Gastroesophageal sphincter (tissue), 4 donors: ENCODE data around the gene CCDC85A. TPM values are rescaled to one million over a fixed set of nuclear protein-coding genes. Genes with fewer than 3 reads are reported as not detected.

Source experiments
- ATAC-seq: fragments of 150-250 bp; one replicate; pipeline ENCODE4 v1.9.1; 2016; ENCODE audit warnings: mild to moderate bottlenecking, moderate library complexity
- H3K27ac ChIP-seq, 4 donors: fragments of 200-600 bp; sonication (generic) in 3 of 4; 1 replicate in 3 of 4; 2 replicates in 1 of 4; pipeline ENCODE4 v1.5.1; 2016 to 2019
- H3K27me3 ChIP-seq: fragments of 200-600 bp; sonication (generic); one replicate; pipeline ENCODE4 v1.5.1; 2019
- H3K36me3 ChIP-seq, 2 donors: fragments of 200-600 bp; sonication (generic); one replicate each; pipeline ENCODE4 v1.5.1; 2019; ENCODE audit warnings: control low read depth in 1 of 2
- H3K4me1 ChIP-seq, 3 donors: fragments of 200-600 bp; sonication (generic); 1 replicate in 2 of 3; 2 replicates in 1 of 3; pipeline ENCODE4 v1.5.1; 2016 to 2019; ENCODE audit warnings: control low read depth in 2 of 3
- H3K4me3 ChIP-seq, 2 donors: fragments of 200-600 bp; sonication (generic); one replicate each; pipeline ENCODE4 v1.5.1; 2019; ENCODE audit warnings: mild to moderate bottlenecking in 1 of 2, moderate library complexity in 1 of 2
- H3K9me3 ChIP-seq, 3 donors: fragments of 200-600 bp; sonication (generic); one replicate each; pipeline ENCODE4 v1.5.1; 2017 to 2019; ENCODE audit warnings: control low read depth in 2 of 3
- EP300 ChIP-seq: sonication (generic); formaldehyde crosslinking; IDR thresholded peaks from one replicate; pipeline ENCODE4 v1.6.1; 2017; ENCODE audit warnings: antibody characterized with exemption, mild to moderate bottlenecking
- POLR2A ChIP-seq, 2 donors: fragments of 450-650 bp; IDR thresholded peaks; one replicate each; pipeline ENCODE4 v1.6.1; 2017; ENCODE audit warnings: antibody characterized with exemption in 2 of 2, mild to moderate bottlenecking in 2 of 2, moderate library complexity in 1 of 2
- POLR2AphosphoS5 ChIP-seq: sonication (generic); formaldehyde crosslinking; IDR thresholded peaks from one replicate; pipeline ENCODE4 v1.6.1; 2017; ENCODE audit warnings: antibody characterized with exemption
- WGBS, 2 donors: methylation state at CpG; one replicate each; pipeline ENCODE4 v1.1.5; 2018; ENCODE audit warnings: low coverage in 1 of 2; 5-methylcytosine and 5-hydroxymethylcytosine counted together
- total RNA-seq, 4 donors: library from RNA; depleted of rRNA; stranded (reverse); fragments of >200 nt; gene quantifications; one replicate each; pipeline ENCODE4 v1.1.0, GENCODE V29; 2016
- TF ChIP-seq, protein P1 (sequence below), 4 experiments: fragments of 200-600 bp in 2 of 4; fragments of 450-650 bp in 2 of 4; sonication (generic) in 1 of 4; IDR thresholded peaks; one replicate each; pipeline ENCODE4 v1.5.1; 2017 to 2019; ENCODE audit warnings: antibody characterized with exemption in 4 of 4, mild to moderate bottlenecking in 2 of 4, moderate library complexity in 2 of 4

Gene CCDC85A
- total RNA-seq, 4 donors from 2014 or later = 2.6 to 7.0 (median 4.8) TPM

DNA sequence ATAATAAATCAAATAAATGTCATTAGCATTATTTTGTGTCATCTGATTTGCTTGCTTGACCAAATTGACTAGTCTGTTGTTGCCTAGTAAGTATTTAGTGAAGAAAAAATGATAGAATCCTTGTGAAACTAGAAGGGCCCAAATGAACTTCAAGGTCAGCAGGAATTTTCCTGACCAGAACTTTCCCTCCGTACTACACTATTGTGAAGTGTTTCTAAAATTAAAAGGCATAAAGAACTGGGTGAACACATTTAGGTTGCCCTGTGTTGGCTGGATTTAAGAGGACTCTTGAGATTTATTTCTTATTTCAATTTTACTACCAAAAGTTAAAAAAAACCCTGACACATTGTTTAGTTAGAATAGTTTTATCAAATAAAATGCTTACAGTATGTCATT is 142.6 kb downstream of the CCDC85A start:
- 67 to 75% methylated on average over 1 of the region's 1 CpG for WGBS, 2 donors
- H3K27ac ChIP-seq = no peak overlapping the region
- H3K27me3 ChIP-seq = no peaks in the 10 kb centered on the region
- H3K4me3 ChIP-seq = no peak overlapping the region
- TF ChIP-seq POLR2AphosphoS5 (no peak), POLR2A (IDR thresholded peaks at IDR 0.05) (no peak), EP300 (no peak)
- TF ChIP-seq, protein P1, sequence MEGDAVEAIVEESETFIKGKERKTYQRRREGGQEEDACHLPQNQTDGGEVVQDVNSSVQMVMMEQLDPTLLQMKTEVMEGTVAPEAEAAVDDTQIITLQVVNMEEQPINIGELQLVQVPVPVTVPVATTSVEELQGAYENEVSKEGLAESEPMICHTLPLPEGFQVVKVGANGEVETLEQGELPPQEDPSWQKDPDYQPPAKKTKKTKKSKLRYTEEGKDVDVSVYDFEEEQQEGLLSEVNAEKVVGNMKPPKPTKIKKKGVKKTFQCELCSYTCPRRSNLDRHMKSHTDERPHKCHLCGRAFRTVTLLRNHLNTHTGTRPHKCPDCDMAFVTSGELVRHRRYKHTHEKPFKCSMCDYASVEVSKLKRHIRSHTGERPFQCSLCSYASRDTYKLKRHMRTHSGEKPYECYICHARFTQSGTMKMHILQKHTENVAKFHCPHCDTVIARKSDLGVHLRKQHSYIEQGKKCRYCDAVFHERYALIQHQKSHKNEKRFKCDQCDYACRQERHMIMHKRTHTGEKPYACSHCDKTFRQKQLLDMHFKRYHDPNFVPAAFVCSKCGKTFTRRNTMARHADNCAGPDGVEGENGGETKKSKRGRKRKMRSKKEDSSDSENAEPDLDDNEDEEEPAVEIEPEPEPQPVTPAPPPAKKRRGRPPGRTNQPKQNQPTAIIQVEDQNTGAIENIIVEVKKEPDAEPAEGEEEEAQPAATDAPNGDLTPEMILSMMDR (IDR thresholded peaks at IDR 0.05) = no peak
- no peaks in the 10 kb centered on the region for H3K9me3 ChIP-seq
- no peak for ATAC-seq
- H3K4me1 ChIP-seq = no peaks in the 10 kb centered on the region
- H3K36me3 ChIP-seq = no peaks in the 10 kb centered on the region

DNA sequence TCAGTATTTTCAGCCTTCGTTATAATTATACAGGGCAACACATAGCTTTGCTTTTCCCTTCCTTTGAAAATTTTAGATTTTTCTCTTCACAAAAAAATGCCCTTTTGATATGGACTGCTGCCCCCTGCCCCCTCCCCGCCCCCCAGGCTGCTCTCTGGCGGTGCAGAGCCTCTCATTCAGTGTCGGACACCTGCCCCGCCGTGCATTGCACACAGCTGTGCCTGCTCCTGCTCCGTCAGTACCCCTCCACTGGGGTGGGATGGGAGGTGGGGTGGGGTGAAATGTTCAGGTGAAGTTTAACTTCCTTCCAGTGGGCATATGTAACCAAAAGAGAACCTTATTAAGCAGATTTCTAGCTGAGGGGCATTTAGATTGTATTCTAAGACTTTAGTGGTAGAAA is 148.0 kb downstream of the CCDC85A start:
- no peak for ATAC-seq
- Histone ChIP-seq H3K4me1 (no peaks in the 10 kb centered on the region), H3K36me3 (no peaks in the 10 kb centered on the region), H3K27ac (no peak overlapping the region), H3K9me3 (no peaks in the 10 kb centered on the region), H3K4me3 (no peak overlapping the region), H3K27me3 (no peaks in the 10 kb centered on the region)
- TF ChIP-seq, protein P1 (IDR thresholded peaks at IDR 0.05) = no peak
- no peak for TF ChIP-seq POLR2A (IDR thresholded peaks at IDR 0.05)
- TF ChIP-seq EP300 = no peak
- WGBS, 2 donors = 62 to 78% methylated on average over 3 to 6 of the region's 7 CpGs

DNA sequence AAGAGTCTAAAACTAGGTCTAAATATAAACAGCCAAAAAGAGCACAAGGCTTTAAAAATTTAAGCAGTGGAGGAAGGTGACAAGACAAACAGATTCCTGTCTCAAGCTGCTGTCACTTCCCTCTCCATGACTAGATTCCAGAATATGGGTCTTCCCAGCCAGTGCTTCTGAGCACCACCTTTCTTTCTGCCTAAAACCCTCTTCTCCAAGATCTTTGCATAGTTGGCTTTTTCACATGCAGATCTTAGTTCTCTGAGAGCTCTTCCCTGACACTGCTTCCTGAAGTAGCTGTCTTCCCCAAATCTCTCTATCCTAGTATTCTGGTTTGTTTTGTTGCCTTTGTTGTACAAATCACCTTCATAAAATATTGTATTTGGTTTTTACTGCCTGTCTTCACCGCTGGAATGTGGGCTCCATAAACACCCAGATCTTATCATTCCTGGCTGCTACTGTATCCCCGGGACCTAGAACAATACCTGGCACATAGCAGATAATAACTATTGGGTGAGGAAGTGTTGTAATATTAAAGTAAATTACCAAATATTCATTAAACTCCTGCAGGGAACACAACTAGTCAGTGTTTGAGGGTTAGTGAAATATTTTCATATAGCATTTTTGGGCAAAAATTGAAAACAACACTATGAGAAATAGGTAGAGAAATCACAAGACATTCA is 150.2 kb downstream of the CCDC85A start:
- H3K27ac ChIP-seq = no peak overlapping the region
- no peak for ATAC-seq
- H3K4me3 ChIP-seq = no peak overlapping the region
- no peaks in the 10 kb centered on the region for H3K27me3 ChIP-seq
- H3K36me3 ChIP-seq = no peaks in the 10 kb centered on the region
- no peaks in the 10 kb centered on the region for H3K9me3 ChIP-seq
- 40 to 76% methylated on average over 2 of the region's 2 CpGs for WGBS, 2 donors
- H3K4me1 ChIP-seq = no peaks in the 10 kb centered on the region
- TF ChIP-seq, protein P1 (IDR thresholded peaks at IDR 0.05) = no peak
- TF ChIP-seq EP300 (no peak), POLR2A (IDR thresholded peaks at IDR 0.05) (no peak), POLR2AphosphoS5 (no peak)

DNA sequence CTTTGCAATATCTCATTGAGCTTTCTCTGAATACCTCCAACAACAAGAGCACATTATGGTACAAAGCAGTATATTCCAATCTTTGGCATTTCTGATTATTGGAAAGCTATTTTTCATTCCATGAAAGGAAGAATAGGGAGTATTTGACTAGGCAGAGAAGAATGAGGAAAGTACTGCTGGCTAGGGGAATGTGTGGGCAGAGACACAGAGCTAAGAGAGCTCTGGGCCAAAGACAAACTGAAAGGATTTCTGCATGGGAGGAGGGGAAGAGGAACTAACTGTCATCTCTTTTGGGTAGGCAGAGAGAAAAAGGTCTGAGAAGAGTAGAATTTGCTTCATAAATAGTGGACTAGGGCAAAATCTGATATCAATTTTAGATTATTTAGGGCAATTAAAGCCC is 150.8 kb downstream of the CCDC85A start:
- ATAC-seq = no peak
- no peak overlapping the region for H3K27ac ChIP-seq
- no peak overlapping the region for H3K4me3 ChIP-seq
- no peaks in the 10 kb centered on the region for H3K4me1 ChIP-seq
- H3K27me3 ChIP-seq = no peaks in the 10 kb centered on the region
- no peaks in the 10 kb centered on the region for H3K36me3 ChIP-seq
- TF ChIP-seq POLR2A (IDR thresholded peaks at IDR 0.05) = no peak
- no peak for TF ChIP-seq EP300
- TF ChIP-seq, protein P1 (IDR thresholded peaks at IDR 0.05) = no peak
- TF ChIP-seq POLR2AphosphoS5 = no peak
- H3K9me3 ChIP-seq = no peaks in the 10 kb centered on the region

DNA sequence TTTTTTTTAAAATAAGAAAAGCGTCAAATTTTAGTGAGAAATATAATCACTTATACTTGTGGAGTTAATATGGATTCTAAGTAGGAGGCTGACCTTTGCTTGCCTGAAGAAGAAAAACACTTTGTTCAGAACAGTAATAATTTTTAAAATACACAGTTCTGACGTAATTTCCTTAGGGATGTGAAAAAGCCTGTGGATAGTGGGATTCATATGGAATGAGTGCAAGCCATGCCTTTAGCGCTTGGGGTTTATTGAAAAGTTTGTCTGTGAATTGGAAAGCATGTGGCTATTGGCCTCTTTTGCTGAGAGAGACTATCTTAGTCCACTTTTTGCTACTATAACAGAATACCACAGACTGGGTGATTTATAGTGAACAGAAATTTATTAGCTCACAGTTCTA is 151.3 kb downstream of the CCDC85A start:
- H3K27me3 ChIP-seq = no peaks in the 10 kb centered on the region
- H3K27ac ChIP-seq = no peak overlapping the region
- 48 to 92% methylated on average over 3 of the region's 3 CpGs for WGBS, 2 donors
- no peak for TF ChIP-seq POLR2AphosphoS5
- TF ChIP-seq POLR2A (IDR thresholded peaks at IDR 0.05) = no peak
- TF ChIP-seq, protein P1 (IDR thresholded peaks at IDR 0.05) = no peak
- no peak for TF ChIP-seq EP300
- H3K4me3 ChIP-seq = no peak overlapping the region
- ATAC-seq = no peak
- no peaks in the 10 kb centered on the region for H3K36me3 ChIP-seq
- H3K9me3 ChIP-seq = no peaks in the 10 kb centered on the region
- H3K4me1 ChIP-seq = no peaks in the 10 kb centered on the region
